ENCODE results near the gene YWHAB. TPM values are rescaled to one million over a fixed set of nuclear protein-coding genes. Genes with fewer than 3 reads are reported as not detected.

YWHAB gene
- total and polyA plus RNA-seq, 2 of the 4 experiments (the other 2 are of a cell fraction): 78.0 to 102 TPM

GRCh38 chr20:44918761-44919160 lies 33.3 kb downstream of the YWHAB start:
- no peak overlapping the region for H3K23ac ChIP-seq (ENCODE audit: low read depth, low read length)
- no peak overlapping the region for H2BK15ac ChIP-seq (ENCODE audit: low read depth, low read length)
- no TSS peak for BruUV-seq (replicated peaks)
- in situ Hi-C loops (cut with MboI; ENCODE audit: low sequenced_read_pairs): no loop called here
- no peak overlapping the region for H2BK5ac ChIP-seq (ENCODE audit: low read depth, low read length, poor library complexity, severe bottlenecking)
- intact Hi-C loops (cut with micrococcal nuclease): no loop called here
- no peak overlapping the region for H4K5ac ChIP-seq (ENCODE audit: low read depth, low read length)
- CTCF ChIA-PET: no interaction called here
- no peaks in the 10 kb centered on the region for H3K4me1 ChIP-seq (ENCODE audit: control insufficient read depth, insufficient read depth, low read length)
- H3K4me3 ChIP-seq (ENCODE audit: insufficient read depth, low read depth, low read length): no peak overlapping the region
- H3K4me2 ChIP-seq (ENCODE audit: low read depth, low read length): no peak overlapping the region
- H2AFZ ChIP-seq (replicated peaks; ENCODE audit: low read length, poor library complexity): no peak overlapping the region
- H2BK120ac ChIP-seq (ENCODE audit: low read depth, low read length): no peak overlapping the region
- no peaks in the 10 kb centered on the region for H3K79me1 ChIP-seq (ENCODE audit: low read depth in 1 of 2, low read length in 2 of 2)
- TF ChIP-seq NFE2L2 (IDR thresholded peaks at IDR 0.05; ENCODE audit: low read depth, low read length) (no peak), RFX5 (IDR thresholded peaks at IDR 0.05; ENCODE audit: low read depth, low read length) (no peak), MAFK (IDR thresholded peaks at IDR 0.05; ENCODE audit: low read depth, low read length) (no peak), MAZ (IDR thresholded peaks at IDR 0.05; ENCODE audit: borderline replicate concordance, low read depth, low read length) (no peak), SMC3 (IDR thresholded peaks at IDR 0.05; ENCODE audit: low read depth, low read length) (no peak), CEBPB (IDR thresholded peaks at IDR 0.05; ENCODE audit: low read depth, low read length) (no peak)
- ATAC-seq (ENCODE audit: low read depth) (no peak), DNase-seq (no peak)
- H4K8ac ChIP-seq (ENCODE audit: low read depth in 2 of 2, low read length in 2 of 2): no peak overlapping the region
- POLR2A ChIA-PET (ENCODE audit: unreplicated experiment): no interaction called here
- peaks cover 30% of the 10 kb centered on the region for H3K36me3 ChIP-seq (ENCODE audit: control insufficient read depth, insufficient read depth, low read length)
- H3K9me1 ChIP-seq (ENCODE audit: insufficient read depth, low read length): peaks cover 5% of the 10 kb centered on the region; the same call in 1 of the 2 replicates
- WGBS, 2 experiments (ENCODE audit: extremely low coverage in 2 of 2, insufficient read length in 1 of 2): 93% methylated on average over 3 of the region's 10 CpGs; no CpG with 5 or more reads in 1 of the 2 experiments
- H4K91ac ChIP-seq (ENCODE audit: insufficient read depth, low read depth, low read length): no peak overlapping the region
- no peak overlapping the region for H3K4ac ChIP-seq (ENCODE audit: low read depth, low read length)
- H3K56ac ChIP-seq (ENCODE audit: extremely low read depth, insufficient read depth, low read length): no peak overlapping the region
- no peak overlapping the region for H3K9ac ChIP-seq (ENCODE audit: low read depth, low read length)
- H2BK20ac ChIP-seq (ENCODE audit: low read depth, low read length): no peak overlapping the region
- H3K9me3 ChIP-seq (ENCODE audit: control insufficient read depth, insufficient read depth, low read length): no peaks in the 10 kb centered on the region
- H4K20me1 ChIP-seq (ENCODE audit: insufficient read depth, low read length): no peaks in the 10 kb centered on the region
- no peak overlapping the region for H2AK5ac ChIP-seq (ENCODE audit: low read depth, low read length)
- no peak overlapping the region for H3K18ac ChIP-seq (ENCODE audit: low read depth, low read length)
- dilution Hi-C loops (cut with HindIII; ENCODE audit: low sequenced_read_pairs, unreplicated experiment): no loop called here
- no peaks in the 10 kb centered on the region for H3K27me3 ChIP-seq (ENCODE audit: control insufficient read depth, insufficient read depth, low read length)
- no peak overlapping the region for H3K27ac ChIP-seq (ENCODE audit: insufficient read depth, low read length)
- H2AK9ac ChIP-seq (replicated peaks; ENCODE audit: low read depth, low read length, poor library complexity): no peak overlapping the region
- no peak overlapping the region for H3K14ac ChIP-seq (replicated peaks; ENCODE audit: low read depth, low read length)

All from IMR-90 (cell line).